Endothelial cell (in vitro differentiated cells): ENCODE results near the gene TLCD3B. TPM values are rescaled to one million over a fixed set of nuclear protein-coding genes. Genes with fewer than 3 reads are reported as not detected.
"Not testable (repeated sequence)": the region's sequence is repeated elsewhere in the genome, so short reads cannot be mapped to it uniquely, and the experiment has no call there.

Experiments used
- DNase-seq: peaks from one replicate; pipeline ENCODE4 v3.0.0; 2021; ENCODE audit warnings: low spot score
- H3K27ac Mint-ChIP-seq: one replicate; pipeline ENCODE4 v1.8.0; 2021; ENCODE audit warnings: mixed read lengths, inconsistent platforms; ENCODE audit not compliant: unreplicated experiment
- H3K27me3 Mint-ChIP-seq: one replicate; pipeline ENCODE4 v1.8.0; 2021; ENCODE audit warnings: mild to moderate bottlenecking, moderate library complexity, mixed read lengths, inconsistent platforms; ENCODE audit not compliant: unreplicated experiment
- H3K36me3 Mint-ChIP-seq: one replicate; pipeline ENCODE4 v1.8.0; 2021; ENCODE audit warnings: mild to moderate bottlenecking, low read depth, mixed read lengths, inconsistent platforms; ENCODE audit not compliant: unreplicated experiment
- H3K4me1 Mint-ChIP-seq: one replicate; pipeline ENCODE4 v1.8.0; 2021; ENCODE audit warnings: mild to moderate bottlenecking, mixed read lengths, inconsistent platforms; ENCODE audit not compliant: unreplicated experiment
- H3K4me3 Mint-ChIP-seq: one replicate; pipeline ENCODE4 v1.8.0; 2021; ENCODE audit warnings: mild to moderate bottlenecking, mixed read lengths, inconsistent platforms; ENCODE audit not compliant: unreplicated experiment
- H3K9me3 Mint-ChIP-seq: one replicate; pipeline ENCODE4 v1.8.0; 2021; ENCODE audit warnings: mixed read lengths, inconsistent platforms; ENCODE audit not compliant: unreplicated experiment
- total RNA-seq: library from RNA; stranded (reverse); fragmentation: NEBNext Ultra II Directional; extraction: Animal tissue kit (Norgen Biotek cat#: 25700); gene quantifications from one replicate; pipeline ENCODE4 v1.2.1, GENCODE V29; 2021; ENCODE audit not compliant: unreplicated experiment
- TF ChIP-seq, protein P1 (sequence below): fragments of 200-600 bp; sonication (generic); IDR thresholded peaks from one replicate; pipeline ENCODE4 v1.5.0; 2021; ENCODE audit warnings: antibody characterized with exemption; ENCODE audit not compliant: unreplicated experiment

The TLCD3B gene
- total RNA-seq, 1 donor from 2014 or later, result 1.4 TPM

DNA sequence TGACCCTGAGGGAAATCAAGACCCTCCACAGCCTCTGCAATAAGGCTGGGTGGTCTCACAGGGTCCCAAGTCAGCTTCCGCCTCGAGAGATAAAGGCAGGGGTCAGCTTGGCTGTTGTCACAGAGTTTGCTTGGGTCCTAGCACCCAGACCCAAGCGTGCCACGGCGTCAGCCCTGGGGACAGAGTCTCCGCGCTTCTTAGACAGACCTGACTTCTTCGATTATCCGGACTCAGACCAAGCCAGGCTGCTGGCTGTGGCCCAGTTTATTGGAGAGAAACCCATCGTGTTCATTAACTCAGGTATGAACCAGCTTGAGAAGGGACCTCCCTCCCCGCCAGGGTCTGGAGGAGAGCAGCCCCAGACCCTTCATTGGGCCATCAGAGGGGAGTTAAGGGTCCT lies 7.5 kb downstream of the TLCD3B start:
- Mint-ChIP-seq H3K9me3 (no peaks in the 10 kb centered on the region), H3K4me1 (peaks cover 3% of the 10 kb centered on the region), H3K4me3 (no peak overlapping the region), H3K27me3 (peaks cover 9% of the 10 kb centered on the region), H3K36me3 (peaks cover 5% of the 10 kb centered on the region), H3K27ac (no peak overlapping the region)
- no peak for DNase-seq
- TF ChIP-seq, protein P1, sequence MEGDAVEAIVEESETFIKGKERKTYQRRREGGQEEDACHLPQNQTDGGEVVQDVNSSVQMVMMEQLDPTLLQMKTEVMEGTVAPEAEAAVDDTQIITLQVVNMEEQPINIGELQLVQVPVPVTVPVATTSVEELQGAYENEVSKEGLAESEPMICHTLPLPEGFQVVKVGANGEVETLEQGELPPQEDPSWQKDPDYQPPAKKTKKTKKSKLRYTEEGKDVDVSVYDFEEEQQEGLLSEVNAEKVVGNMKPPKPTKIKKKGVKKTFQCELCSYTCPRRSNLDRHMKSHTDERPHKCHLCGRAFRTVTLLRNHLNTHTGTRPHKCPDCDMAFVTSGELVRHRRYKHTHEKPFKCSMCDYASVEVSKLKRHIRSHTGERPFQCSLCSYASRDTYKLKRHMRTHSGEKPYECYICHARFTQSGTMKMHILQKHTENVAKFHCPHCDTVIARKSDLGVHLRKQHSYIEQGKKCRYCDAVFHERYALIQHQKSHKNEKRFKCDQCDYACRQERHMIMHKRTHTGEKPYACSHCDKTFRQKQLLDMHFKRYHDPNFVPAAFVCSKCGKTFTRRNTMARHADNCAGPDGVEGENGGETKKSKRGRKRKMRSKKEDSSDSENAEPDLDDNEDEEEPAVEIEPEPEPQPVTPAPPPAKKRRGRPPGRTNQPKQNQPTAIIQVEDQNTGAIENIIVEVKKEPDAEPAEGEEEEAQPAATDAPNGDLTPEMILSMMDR, result no peak

DNA sequence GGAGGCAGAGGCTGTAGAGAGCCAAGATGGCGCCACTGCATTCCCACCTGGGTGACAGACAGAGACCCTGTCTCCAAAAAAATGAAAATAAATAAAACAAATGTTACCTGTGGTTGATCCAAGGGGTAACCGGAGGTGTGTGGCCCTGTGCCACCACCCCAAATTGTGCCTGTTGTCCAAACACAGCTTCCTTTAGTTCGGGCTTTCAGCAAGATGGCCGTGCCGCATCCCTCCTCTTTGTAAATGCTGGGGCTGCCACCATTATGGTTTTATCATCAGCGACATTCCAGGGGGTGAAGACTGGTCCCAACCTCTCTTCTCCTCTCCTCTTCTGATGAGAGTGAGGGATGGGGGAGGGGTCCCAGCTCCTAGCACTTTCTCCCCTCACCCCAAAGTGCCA lies 8.2 kb downstream of the TLCD3B start, which contains the start of gene C16orf92:
TSS of gene C16orf92 (plus strand) at position 312 of the 400 bp plus-strand sequence. CDS start 143 bp downstream, outside the sequence.
- Mint-ChIP-seq H3K9me3 (no peaks in the 10 kb centered on the region), H3K36me3 (peaks cover 6% of the 10 kb centered on the region), H3K4me3 (no peak within 1 kb of the TSS), H3K4me1 (peaks cover 3% of the 10 kb centered on the region), H3K27ac (no peak within 1 kb of the TSS), H3K27me3 (peaks cover 9% of the 10 kb centered on the region)
- DNase-seq, result no peak
- TF ChIP-seq, protein P1, result no peak

DNA sequence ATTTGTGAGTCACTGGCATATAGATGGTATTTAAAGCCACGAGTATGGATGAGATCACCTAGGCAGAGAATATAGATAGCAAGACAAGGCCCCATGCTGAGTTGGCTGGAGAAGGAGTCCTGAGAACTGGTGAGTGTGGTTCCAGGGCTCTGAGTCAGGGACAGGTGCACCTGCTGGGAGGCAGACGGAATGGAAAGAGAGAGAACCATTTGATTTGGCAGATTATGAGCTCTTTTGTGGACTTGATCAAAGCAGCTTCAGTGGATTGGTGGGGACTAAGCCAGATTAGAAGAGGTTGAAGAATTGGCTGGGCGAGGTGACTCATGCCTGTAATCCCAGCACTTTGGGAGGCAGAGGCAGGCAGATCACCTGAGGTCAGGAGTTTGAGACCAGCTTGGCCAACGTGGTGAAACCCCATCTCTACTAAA lies 12.3 kb downstream of the TLCD3B start:
- Mint-ChIP-seq H3K4me3 (no peak overlapping the region), H3K27me3 (peaks cover 6% of the 10 kb centered on the region), H3K4me1 (peaks cover 3% of the 10 kb centered on the region), H3K36me3 (peaks cover 4% of the 10 kb centered on the region), H3K9me3 (no peaks in the 10 kb centered on the region), H3K27ac (no peak overlapping the region)
- DNase-seq, result no peak
- TF ChIP-seq, protein P1, result no peak

DNA sequence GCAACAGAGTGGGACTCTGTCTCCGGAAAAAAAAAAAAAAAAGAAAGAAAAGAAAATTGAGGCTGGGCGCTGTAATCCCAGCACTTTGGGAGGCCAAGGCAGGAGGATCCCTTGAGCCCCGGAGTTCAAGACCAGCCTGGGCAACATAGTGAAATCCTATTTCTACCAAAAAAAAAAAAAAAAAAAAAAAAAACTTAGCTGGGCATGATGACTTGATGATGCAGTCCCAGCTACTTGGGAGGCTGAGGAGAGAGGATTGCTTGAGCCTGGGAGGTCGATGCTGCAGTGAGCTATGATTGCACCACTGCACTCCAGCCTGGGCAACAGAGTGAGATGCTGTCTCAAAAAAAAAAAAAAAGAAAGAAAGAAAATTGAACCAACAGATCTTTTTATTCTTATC lies 13.1 kb downstream of the TLCD3B start:
- not testable (repeated sequence) for H3K9me3 Mint-ChIP-seq, H3K4me1 Mint-ChIP-seq, H3K27me3 Mint-ChIP-seq, H3K36me3 Mint-ChIP-seq, H3K4me3 Mint-ChIP-seq, DNase-seq, H3K27ac Mint-ChIP-seq

DNA sequence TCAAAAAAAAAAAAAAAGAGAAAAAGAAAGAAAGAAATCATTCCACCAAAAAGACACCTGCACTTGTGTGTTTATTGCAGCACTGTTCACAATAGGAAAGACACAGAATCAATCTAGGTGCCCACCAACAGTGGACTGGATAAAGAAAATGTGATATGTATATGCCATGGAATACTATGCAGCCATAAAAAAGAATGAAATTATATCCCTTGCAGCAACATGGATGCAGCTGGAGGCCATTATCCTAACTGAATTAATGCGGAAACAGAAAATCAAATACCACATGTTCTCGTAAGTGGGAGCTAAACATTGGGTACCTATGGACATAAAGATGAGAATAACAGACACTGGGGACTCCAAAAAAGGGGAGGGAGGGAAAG lies 13.8 kb downstream of the TLCD3B start:
- no peak overlapping the region for H3K4me3 Mint-ChIP-seq
- H3K9me3 Mint-ChIP-seq, result no peaks in the 10 kb centered on the region
- no peak overlapping the region for H3K27ac Mint-ChIP-seq
- TF ChIP-seq, protein P1, result no peak
- peaks cover 3% of the 10 kb centered on the region for H3K4me1 Mint-ChIP-seq
- H3K27me3 Mint-ChIP-seq, result peaks cover 9% of the 10 kb centered on the region
- DNase-seq, result no peak
- H3K36me3 Mint-ChIP-seq, result peaks cover 4% of the 10 kb centered on the region
